Type B pancreatic cell (in vitro differentiated cells): ENCODE measurements around the gene PGS1. TPM values are rescaled to one million over a fixed set of nuclear protein-coding genes. Genes with fewer than 3 reads are reported as not detected.

Source experiments
- DNase-seq: peaks from one replicate; pipeline ENCODE4 v3.0.0; 2021; ENCODE audit warnings: mixed read lengths; ENCODE audit not compliant: unreplicated experiment; ENCODE audit errors: extremely low spot score
- H3K27ac Mint-ChIP-seq: 2 replicates; pipeline ENCODE4 v1.8.0; 2021; ENCODE audit warnings: mild to moderate bottlenecking, mixed read lengths
- H3K27me3 Mint-ChIP-seq: 2 replicates; pipeline ENCODE4 v1.8.0; 2021; ENCODE audit warnings: mixed read lengths
- H3K36me3 Mint-ChIP-seq: 2 replicates; pipeline ENCODE4 v1.8.0; 2021; ENCODE audit warnings: mixed read lengths
- H3K4me1 Mint-ChIP-seq: one replicate; pipeline ENCODE4 v1.8.0; 2021; ENCODE audit warnings: mixed read lengths; ENCODE audit not compliant: unreplicated experiment
- H3K4me3 Mint-ChIP-seq: 2 replicates; pipeline ENCODE4 v1.8.0; 2021; ENCODE audit warnings: mild to moderate bottlenecking, mixed read lengths
- H3K9me3 Mint-ChIP-seq: 2 replicates; pipeline ENCODE4 v1.8.0; 2021; ENCODE audit warnings: mixed read lengths
- total RNA-seq: library from RNA; stranded (reverse); gene quantifications from 2 replicates; pipeline ENCODE4 v1.2.1, GENCODE V29; 2021; ENCODE audit warnings: low replicate concordance
- TF ChIP-seq, protein P1 (sequence below): fragments of 200-600 bp; sonication (generic); conservative IDR thresholded peaks from 2 replicates; pipeline ENCODE4 v1.5.0; 2021; ENCODE audit warnings: antibody characterized with exemption, mild to moderate bottlenecking

PGS1 gene
- total RNA-seq, 1 donor from 2014 or later = 54.8 TPM

GRCh38 chr17:78458091-78458490 is 79.6 kb downstream of the PGS1 start:
- Mint-ChIP-seq H3K27ac (no peak overlapping the region), H3K27me3 (no peaks in the 10 kb centered on the region), H3K9me3 (no peaks in the 10 kb centered on the region), H3K4me1 (no peaks in the 10 kb centered on the region), H3K36me3 (no peaks in the 10 kb centered on the region), H3K4me3 (no peak overlapping the region)
- TF ChIP-seq, protein P1, sequence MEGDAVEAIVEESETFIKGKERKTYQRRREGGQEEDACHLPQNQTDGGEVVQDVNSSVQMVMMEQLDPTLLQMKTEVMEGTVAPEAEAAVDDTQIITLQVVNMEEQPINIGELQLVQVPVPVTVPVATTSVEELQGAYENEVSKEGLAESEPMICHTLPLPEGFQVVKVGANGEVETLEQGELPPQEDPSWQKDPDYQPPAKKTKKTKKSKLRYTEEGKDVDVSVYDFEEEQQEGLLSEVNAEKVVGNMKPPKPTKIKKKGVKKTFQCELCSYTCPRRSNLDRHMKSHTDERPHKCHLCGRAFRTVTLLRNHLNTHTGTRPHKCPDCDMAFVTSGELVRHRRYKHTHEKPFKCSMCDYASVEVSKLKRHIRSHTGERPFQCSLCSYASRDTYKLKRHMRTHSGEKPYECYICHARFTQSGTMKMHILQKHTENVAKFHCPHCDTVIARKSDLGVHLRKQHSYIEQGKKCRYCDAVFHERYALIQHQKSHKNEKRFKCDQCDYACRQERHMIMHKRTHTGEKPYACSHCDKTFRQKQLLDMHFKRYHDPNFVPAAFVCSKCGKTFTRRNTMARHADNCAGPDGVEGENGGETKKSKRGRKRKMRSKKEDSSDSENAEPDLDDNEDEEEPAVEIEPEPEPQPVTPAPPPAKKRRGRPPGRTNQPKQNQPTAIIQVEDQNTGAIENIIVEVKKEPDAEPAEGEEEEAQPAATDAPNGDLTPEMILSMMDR = no peak
- DNase-seq = no peak

DNA sequence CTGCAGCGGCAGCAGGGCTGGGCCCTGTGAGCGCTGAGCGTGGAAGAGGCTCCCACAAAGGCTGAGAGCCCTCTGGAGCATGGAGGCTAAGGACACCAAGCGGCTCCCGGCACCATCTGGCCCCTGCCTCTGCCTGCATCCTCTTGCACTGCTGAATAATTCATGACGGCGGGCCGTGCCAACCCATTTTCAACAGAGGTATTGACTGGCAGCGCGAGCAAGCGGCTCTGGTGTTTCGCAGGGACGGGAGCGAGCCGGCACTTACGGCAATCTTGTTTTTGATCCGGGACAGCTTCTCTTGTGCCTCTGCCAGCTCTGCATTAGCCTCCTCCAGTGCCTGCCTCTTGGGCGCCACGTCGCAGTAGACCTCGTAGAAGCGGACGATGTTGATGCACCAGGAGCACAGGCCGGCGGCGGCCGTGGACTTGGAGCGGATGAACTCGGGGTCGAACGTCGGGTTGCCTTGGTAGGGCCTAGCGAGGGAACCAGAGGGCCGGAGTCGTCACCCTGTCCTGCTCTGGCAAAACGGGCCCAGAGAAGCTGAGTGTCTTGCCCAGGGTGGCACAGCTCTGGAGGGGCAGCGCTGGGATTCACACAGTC is 80.4 kb downstream of the PGS1 start:
- no peak overlapping the region for H3K27ac Mint-ChIP-seq
- H3K4me3 Mint-ChIP-seq = no peak overlapping the region
- no peaks in the 10 kb centered on the region for H3K36me3 Mint-ChIP-seq
- TF ChIP-seq, protein P1 = no peak
- DNase-seq = no peak
- H3K4me1 Mint-ChIP-seq = no peaks in the 10 kb centered on the region
- no peaks in the 10 kb centered on the region for H3K9me3 Mint-ChIP-seq
- no peaks in the 10 kb centered on the region for H3K27me3 Mint-ChIP-seq

GRCh38 chr17:78459696-78460095 is 81.2 kb downstream of the PGS1 start:
- TF ChIP-seq, protein P1 = no peak
- no peaks in the 10 kb centered on the region for H3K27me3 Mint-ChIP-seq
- no peaks in the 10 kb centered on the region for H3K36me3 Mint-ChIP-seq
- no peaks in the 10 kb centered on the region for H3K9me3 Mint-ChIP-seq
- no peaks in the 10 kb centered on the region for H3K4me1 Mint-ChIP-seq
- H3K27ac Mint-ChIP-seq = no peak overlapping the region
- DNase-seq = no peak
- H3K4me3 Mint-ChIP-seq = no peak overlapping the region

- Mint-ChIP-seq H3K4me3 (no peak overlapping the region), H3K36me3 (no peaks in the 10 kb centered on the region), H3K4me1 (no peaks in the 10 kb centered on the region), H3K27ac (no peak overlapping the region), H3K27me3 (no peaks in the 10 kb centered on the region), H3K9me3 (no peaks in the 10 kb centered on the region)
- DNase-seq = no peak
- TF ChIP-seq, protein P1 = no peak
These were observed 81.8 kb downstream of the PGS1 start for GRCh38 chr17:78460176-78460675.

DNA sequence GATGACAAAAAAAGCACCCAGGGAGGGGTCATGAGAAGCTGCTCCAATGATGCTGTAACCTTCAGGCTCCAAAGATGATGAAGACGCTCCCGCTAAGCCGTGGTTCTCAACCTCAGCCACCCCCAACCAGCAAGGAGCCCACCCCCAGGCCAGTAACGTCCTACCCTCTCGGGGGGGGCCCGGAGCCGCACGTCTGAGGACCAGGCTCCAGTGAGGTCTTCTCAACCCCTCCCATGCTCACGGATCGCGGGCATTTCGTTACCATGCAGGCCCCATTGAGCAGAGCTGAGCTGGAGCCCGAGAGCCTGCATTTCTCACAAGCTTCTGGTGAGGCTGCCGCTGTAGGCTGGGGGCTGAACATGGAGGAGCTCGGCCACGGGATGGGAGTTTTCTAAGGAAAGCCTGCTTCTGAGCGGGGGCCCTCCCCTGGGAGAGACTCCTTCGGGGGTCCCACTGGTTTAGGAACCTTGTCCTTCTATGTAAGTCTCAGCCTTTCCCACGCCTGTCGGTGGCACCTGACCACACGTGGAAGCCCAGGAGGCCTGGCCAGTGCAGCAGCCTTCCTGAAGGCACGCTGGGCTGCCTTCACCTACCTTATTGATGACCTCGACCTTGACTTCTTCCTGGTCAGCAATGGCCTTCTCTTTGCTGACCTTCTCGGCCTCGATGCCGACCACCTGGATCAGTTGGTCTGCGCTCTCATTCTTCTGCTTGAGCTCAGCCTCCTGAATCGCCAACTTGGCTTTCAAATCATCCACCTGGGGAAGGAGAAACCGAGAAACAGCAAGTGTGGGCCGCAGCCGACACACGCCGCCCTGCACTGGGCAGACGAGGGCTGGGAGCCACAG is 82.7 kb downstream of the PGS1 start:
- Mint-ChIP-seq H3K4me3 (no peak overlapping the region), H3K27me3 (no peaks in the 10 kb centered on the region), H3K36me3 (no peaks in the 10 kb centered on the region), H3K4me1 (no peaks in the 10 kb centered on the region), H3K9me3 (no peaks in the 10 kb centered on the region), H3K27ac (no peak overlapping the region)
- TF ChIP-seq, protein P1 = no peak
- DNase-seq = no peak
